ENCODE results near the gene RABGGTA.
"Not testable (repeated sequence)": the region's sequence is repeated elsewhere in the genome, so short reads cannot be mapped to it uniquely, and the experiment has no call there.

The RABGGTA gene

DNA sequence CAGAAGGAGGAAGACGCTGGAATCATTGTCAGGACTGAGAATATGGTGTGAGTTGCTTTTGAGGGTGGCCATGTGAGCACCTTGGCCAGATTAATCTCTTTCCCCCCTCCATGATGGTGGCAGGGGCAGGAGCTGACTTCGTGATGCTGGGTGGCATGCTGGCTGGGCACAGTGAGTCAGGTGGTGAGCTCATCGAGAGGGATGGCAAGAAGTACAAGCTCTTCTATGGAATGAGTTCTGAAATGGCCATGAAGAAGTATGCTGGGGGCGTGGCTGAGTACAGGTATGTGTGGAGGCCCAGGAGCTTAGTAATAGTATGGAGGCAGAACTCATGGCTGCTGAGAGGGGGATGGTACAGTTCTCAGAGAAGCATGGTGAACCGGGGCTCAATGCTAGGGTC lies 33.3 kb downstream of the RABGGTA start:
- no peak for DNase-seq

DNA sequence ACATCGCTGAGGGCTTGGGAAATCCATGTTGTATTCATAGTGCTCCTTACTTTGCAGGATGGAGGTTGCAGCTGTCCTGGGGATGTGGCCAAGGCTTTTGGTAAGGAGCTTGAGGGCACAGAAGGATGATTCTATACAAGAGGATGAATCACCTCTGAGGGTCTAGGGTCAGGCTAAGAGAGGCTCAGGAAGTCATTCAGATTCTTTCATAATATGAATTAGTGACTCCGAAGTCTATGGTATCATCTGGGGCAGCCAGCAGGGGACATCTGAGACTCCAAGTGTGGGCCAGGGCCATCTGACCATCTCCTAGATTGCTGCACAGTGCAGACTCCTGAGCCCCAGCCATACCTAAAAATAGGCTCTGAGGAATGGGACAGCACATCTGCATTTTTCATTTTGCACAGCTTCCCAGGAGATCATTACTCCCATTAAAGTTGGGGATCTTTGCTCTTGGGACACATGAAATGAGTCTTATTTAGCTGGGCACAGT lies 33.9 kb downstream of the RABGGTA start:
- DNase-seq: no peak

DNA sequence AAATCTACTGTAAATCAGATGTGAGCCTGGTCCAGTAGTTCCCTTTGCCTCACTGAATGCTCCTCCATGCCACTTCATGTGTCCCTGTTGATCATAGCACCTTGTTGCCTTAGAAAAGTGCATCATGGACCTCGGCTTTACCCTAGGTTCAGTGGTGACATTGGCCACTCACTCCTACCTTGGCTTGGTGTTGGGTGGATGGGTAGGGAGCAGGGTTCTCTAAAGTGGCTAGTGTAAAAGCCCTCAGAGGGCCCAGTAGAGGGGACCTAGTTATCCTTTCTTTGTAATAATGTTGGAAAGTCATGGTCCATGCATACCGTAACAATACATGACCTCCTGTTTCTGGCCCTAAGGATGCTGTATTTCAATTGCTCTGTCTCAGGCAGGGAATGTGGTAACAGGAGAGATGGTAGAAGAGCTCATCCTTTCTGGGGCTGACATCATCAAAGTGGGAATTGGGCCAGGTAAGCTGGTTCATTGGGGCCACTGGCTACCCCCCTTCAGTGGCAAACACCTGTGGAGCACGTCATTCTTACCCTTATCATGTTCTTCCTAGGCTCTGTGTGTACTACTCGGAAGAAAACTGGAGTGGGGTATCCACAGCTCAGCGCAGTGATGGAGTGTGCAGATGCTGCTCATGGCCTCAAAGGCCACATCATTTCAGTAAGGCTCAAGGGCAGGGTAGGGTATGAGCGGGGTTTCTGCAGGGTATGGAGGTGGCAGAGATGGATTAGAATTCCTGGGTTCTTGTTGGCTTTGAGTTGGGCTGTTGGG lies 34.5 kb downstream of the RABGGTA start:
- no peak for DNase-seq

DNA sequence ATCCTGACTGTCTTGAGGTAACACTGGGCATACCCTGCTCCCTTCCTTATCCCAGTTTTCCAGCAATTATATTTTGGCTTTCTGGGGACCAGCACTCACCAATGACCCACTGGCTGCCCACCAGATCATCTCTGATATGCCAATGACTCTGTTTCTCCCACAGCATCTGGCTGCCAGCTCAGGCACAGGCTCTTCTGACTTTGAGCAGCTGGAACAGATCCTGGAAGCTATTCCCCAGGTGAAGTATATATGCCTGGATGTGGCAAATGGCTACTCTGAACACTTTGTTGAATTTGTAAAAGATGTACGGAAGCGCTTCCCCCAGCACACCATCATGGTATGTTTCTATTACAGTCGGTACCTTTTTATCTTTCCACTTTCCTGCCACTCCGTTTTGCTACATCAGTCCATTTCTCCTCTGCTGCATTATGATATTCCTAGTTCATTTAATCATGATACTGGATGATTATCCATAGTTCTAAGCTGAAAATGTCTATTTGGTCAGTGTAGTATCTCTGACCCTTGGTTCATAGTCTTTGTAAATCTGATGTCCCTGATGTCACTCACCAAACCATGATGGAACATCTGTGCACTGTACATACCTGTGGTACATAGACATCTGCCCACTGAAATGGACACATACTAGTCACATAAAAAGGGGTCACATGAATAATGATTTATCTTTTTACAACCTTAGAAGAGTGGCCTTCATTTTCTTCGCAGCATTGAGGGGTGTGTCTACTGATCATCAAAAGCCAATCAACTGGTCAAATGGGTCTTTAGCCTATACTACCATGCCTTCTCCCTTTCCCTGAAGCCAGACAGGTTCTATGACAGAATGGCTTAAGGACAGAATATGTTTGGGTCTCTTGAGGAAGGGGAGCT lies 35.4 kb downstream of the RABGGTA start:
- no peak for DNase-seq

DNA sequence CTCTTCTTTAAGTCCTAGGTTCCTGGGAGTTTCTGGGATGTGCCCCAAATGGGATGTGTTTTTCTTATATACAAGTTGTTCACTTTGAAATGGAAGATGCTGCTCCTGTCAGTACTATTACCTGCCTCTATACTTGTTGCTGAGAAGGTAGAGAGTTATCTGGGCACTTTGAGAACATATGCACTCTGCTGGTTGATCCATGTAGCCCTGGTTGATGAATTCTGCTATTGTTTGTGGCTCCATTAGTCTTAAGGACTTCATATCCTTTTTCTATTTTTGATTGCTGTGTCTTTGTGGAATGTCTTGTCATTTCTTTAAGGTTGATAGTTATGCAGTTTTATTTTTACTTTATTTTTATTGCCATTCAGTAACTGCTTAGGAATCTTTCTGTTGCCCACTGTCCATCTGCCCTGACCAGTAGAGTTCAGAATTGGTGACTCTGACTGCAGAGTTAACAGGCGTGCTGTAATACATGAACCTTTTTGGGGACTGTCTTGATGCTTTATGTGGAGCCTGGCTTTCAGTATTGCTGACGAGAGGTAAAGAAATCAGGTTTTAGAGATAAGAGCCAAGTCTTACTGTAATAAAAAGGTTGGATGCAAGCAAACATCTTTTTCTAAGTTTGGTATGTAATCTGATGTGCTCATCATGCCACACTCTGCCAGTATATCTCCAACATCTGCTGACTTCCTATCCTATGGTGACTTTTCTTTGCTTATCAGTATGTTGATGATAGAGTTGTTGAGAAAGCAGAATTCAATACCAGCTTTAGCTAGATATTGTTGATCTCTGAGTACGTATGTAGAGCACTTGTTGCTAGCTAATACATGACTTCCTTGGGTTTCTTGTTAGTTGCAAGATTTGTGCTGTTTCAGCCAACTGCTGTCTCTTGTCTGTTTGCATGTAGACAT lies 37.0 kb downstream of the RABGGTA start:
- DNase-seq: no peak

DNA sequence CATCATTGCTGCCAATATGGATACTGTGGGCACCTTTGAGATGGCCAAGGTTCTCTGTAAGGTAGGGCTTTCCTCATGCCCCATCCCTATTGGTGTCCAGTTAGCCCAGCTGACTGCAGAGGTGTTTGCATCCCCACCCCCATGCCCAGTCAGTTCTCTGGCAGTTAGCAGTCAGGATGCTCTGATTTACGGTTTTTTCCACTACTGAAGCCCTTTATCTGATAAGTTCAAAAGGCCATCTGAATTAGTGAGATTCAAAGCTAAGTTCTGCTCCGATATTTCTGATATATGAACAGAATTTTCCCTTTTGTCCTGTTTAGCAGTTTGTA lies 37.9 kb downstream of the RABGGTA start:
- peak; percentile 40 for DNase-seq

DNA sequence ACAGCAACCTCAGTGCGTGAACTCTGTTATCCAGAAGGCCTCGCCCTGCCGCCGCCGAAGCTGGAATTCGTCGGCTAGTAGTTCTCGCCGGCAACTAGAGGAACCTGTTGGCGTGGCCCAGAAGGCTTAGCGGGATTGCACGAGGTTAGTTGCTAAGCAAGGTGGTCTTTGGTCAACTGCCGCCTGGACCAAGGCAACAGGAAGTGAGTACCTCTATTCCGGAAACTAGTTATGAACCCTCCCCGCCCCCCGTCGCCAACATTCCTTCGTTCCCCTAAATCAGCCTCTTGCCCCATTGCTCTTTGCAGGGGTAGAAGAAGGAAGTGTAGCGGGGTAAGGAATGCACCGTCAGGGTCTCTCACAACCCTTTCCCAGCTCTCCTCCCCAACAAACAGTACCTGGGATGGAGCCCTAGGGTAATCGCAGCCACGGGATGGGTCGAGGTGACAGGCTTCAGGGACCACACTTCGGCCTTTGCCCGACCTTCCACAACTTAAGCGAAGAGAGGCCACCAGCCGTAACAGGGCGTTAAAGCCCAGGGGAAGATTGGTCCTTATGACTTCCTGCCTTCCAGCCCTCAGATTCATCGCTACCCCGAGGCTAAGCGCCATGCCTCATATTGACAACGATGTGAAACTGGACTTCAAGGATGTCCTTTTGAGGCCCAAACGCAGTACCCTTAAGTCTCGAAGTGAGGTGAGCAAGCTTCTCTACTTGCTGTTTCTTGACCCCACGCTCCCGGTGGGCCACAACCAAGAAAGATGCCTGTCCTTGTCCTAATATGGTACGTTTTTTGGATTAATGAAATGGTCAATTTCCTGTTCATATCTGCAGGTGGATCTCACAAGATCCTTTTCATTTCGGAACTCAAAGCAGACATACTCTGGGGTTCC lies 38.5 kb downstream of the RABGGTA start, which contains the start of gene GMPR2:
TSS of gene GMPR2 (plus strand) at position 285 of the 893 bp plus-strand sequence. CDS start at position 610, 325 bp downstream.
- no peak for DNase-seq

DNA sequence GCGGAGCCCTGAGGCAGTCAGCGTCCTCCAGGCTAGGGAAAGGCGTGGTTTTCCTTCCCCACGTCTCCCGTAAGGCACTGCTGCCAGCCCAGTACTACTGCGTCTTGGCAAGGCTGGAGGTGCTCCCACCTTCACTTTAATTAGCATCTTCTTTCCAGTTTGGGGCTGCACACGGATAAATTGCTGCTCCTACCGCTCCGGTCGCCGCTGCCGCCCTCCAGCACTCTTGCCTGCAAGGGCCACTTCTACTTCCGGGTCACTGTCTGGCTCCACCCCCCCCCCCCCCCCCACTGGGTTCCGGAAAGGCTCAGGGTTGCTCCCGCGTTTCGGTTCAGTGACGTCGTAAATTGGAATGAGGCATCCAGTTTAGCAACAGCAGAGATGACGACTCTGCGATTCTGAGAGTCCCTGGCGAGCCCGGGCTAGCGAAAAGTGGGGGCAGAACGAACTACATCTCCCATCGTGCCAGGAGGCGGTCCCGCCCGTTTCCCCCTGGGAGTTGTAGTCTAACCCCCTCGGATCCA lies 39.2 kb downstream of the RABGGTA start, which contains the start of gene NEDD8:
TSS of gene NEDD8 (minus strand) at position 247 of the 524 bp plus-strand sequence. CDS start at position 147, 100 bp downstream.
- peak; percentile 92 for DNase-seq

DNA sequence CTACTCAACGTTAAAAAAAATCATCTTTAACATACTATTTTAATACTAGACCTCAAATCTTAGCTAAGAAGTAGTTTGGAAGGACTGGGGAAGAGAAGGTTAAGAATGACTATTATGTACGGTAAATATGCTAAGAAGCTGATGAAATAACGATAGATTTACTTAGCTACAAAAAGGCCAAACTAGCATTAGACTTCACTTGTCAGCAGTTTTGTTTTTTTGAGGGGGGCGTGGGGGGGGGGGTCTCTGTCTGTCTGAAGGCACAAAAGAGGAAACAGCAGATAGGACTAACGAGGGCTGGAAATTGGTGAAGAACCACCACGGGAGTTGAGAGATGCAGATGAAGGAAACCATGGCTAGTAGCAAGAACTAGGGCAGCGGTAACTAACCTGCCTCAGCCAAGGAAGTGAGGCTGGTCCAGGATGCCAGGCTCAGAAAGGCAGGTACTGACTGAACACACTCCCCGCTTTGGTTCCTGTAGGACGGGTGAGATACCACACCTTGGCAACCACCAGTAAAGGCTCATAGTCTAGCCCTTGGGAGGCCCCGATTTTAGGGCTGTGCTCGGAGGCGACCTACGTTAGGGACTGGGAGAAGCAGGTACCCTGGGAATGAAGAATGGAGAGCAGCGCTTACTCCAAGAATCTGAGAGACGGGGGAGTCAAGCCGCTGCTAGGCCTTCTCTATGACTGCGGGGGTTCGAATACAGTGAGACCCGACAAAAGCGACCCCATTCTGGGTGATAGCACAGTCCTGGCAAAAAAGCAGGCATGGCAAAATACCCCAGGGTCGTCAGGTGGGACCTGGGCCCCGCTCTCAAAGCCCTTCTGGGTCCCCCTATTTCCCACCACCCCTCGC lies 39.9 kb downstream of the RABGGTA start:
- DNase-seq: peak; percentile 40

DNA sequence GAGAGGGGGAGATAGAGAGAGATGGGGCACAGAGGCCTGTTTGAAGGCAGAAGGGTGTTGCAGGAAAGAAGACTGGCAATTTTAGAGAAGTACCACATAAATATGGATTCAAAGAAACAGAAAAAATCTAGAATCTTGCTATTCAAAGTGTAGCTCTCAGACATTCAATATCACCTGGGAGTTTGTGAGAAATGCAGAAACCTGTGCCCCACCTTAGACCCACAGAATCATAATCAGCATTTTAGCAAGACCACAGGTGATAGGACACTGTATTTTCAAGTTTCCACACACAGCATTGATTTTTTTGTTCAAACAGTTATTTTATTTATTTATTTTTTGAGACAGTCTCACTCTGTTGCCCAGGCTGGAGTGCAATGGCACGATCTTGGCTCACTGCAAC lies 42.5 kb downstream of the RABGGTA start:
- DNase-seq: no peak

DNA sequence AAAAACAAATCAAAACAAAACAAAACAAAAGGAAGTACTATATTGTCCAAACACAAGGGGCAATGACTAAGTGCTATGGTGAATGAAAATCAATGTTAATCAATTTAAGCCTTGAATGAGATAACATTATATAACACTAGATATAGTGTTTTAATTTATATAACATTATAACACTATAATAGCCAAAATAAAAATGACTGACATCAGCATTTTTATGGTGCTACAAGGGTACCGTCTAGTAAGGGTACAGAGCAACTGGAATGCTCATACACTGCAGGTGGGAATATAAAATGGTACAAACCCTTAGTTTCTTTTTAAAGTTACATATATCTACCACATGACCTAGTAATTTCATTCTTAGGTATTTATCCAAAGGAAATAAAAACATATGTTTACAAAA lies 44.9 kb downstream of the RABGGTA start:
- no peak for DNase-seq

DNA sequence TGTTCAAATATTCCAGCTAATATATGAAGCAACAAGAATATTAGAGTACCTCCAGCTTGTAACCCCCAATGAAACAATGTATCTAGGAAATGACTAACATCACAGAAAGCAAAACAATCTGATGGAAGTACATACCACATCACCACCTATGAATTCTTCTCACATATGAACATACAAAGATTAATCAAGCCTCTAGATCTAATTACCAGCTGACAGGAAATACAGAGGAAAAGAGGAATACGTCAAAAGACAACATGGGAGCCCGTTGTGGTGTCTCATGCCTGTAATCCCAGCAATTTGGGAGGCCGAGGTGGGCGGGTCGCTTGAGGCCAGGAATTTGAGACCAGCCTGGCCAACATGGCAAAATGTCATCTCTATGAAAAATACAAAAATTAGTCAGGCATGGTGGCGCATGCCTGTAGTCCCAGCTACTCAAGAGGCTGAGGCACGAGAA lies 46.8 kb downstream of the RABGGTA start:
- DNase-seq: no peak

DNA sequence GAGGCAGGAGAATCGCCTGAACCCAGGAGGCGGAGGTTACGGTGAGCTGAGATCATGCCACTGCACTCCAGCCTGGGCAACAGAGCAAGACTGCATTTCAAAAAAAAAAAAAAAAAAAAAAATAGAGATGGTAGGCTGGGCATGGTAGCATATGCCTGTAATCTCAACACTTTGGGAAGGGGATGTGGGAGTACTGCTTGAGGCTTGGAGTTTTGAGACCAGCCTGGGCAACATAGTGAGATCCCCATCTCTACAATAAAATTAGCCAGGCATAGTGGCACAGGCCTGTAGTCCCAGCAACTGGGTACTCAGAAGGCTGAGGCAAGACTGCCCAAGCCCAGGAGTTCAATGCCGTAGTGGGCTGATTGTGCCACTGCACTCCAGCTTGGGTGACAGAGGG lies 48.4 kb downstream of the RABGGTA start:
- not testable (repeated sequence) for DNase-seq

DNA sequence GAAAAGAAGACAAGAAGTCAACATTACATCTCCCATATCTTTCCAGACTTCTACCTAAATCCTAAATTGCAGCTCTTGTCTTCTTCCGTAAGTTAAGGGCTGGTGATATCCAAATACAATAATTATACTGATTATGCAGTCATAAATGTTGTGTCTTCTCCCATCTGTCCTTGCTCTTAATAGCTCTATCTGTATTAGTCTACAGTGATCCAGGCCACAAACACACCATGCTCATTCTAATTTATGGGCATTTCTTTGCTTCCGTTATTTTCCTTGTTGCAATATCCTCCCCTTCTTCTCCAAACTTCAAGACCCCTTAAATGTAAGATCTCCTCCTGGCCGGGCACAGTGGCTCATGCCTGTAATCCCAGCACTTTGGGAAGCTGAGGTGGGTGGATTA lies 51.9 kb downstream of the RABGGTA start:
- no peak for DNase-seq

DNA sequence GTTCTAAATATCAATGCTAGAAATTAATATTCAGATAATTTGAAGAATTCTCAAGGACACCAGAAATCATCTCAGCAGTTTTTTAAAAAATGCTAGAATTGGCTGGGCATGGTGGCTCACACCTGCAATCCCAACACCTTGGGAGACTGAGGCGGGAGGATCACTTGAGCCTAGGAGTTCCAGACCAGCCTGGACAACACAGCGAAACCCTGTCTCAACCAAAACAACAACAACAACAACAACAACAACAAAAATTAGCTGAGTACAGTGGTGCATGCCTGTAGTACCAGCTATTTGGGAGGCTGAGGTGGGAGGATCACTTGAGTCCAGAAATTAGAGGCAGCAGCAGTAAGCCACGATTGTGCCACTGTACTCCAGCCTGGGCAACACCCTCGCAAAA lies 52.3 kb downstream of the RABGGTA start:
- DNase-seq: no peak

DNA sequence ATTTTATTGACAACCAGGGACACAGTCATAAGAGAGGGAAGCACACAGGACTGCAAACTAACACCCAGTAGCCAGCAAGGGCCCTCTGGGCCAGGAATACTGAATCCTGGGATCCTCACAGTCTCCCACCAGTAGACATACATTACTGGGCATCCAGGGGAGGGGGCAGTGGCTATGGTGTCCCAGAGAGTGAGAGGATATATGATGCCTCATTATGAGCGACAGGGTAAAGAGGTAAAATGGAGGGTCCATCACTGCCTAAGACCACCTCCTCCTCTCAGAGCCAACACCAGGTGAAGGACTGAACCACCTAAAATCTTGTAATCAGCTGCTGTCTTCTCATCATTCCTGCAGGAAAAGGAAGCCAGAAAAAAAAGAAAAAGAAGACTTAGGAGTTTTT lies 54.5 kb downstream of the RABGGTA start:
- not testable (repeated sequence) for DNase-seq

DNA sequence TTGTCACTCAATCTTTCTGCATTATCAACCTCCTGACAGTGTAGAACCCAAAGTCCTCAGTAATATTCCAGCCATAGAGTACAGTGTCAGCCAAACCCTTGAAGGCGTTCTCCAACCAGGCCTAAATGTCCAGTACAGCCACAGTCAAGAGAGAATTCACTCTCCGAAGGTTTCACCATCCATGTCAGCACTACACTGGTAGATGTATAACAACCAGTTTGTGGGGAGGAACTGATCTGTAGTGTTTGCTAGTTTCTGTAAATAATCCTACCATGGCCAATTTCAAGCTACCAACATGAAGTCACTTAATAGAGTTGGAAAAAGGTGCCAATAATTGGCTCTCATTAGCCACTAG lies 55.1 kb downstream of the RABGGTA start:
- no peak for DNase-seq
